PC-3 (cell line): ENCODE measurements around the gene VMO1.

Experiments used
- EZH2 ChIP-seq: fragments of 300-600 bp; sonication (generic); IDR thresholded peaks from one replicate; pipeline ENCODE4 v1.6.1; 2017; ENCODE audit warnings: antibody characterized with exemption, mild to moderate bottlenecking, low read length; ENCODE audit not compliant: unreplicated experiment
- EZH2phosphoT487 ChIP-seq: fragments of 300-600 bp; sonication (generic); IDR thresholded peaks from 2 replicates; pipeline ENCODE4 v1.6.1; 2018; ENCODE audit warnings: mild to moderate bottlenecking, antibody characterized with exemption, low read length, borderline replicate concordance
- TF ChIP-seq, protein P1 (sequence below): fragments of 300-600 bp; sonication (generic); conservative IDR thresholded peaks from 2 replicates; pipeline ENCODE4 v1.5.1; 2017; ENCODE audit warnings: antibody characterized with exemption, low read depth, mild to moderate bottlenecking, low read length

DNA sequence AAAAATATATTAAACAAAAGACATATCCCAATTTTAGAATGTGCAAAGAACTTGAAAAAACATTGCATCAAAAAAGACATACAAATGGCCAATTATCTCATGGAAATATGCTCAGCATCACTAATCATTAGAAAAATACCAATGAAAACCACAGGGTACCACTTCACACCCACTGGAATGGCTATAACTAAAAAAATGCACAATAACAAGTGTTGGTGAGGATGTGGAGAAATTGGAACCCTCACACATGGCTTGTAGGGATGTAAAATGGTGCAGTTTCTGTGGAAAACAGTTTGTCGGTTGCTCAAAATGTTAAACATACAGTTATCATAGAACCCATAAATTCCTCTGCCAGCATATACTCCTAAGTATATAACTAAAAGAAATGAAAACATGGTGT, 9.0 kb upstream of the VMO1 start:
- TF ChIP-seq, protein P1, sequence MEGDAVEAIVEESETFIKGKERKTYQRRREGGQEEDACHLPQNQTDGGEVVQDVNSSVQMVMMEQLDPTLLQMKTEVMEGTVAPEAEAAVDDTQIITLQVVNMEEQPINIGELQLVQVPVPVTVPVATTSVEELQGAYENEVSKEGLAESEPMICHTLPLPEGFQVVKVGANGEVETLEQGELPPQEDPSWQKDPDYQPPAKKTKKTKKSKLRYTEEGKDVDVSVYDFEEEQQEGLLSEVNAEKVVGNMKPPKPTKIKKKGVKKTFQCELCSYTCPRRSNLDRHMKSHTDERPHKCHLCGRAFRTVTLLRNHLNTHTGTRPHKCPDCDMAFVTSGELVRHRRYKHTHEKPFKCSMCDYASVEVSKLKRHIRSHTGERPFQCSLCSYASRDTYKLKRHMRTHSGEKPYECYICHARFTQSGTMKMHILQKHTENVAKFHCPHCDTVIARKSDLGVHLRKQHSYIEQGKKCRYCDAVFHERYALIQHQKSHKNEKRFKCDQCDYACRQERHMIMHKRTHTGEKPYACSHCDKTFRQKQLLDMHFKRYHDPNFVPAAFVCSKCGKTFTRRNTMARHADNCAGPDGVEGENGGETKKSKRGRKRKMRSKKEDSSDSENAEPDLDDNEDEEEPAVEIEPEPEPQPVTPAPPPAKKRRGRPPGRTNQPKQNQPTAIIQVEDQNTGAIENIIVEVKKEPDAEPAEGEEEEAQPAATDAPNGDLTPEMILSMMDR = no peak
- no peak for TF ChIP-seq EZH2
- no peak for TF ChIP-seq EZH2phosphoT487
